GM23248 (cell line): Measurements from ENCODE around the gene KRT9. TPM values are rescaled to one million over a fixed set of nuclear protein-coding genes. Genes with fewer than 3 reads are reported as not detected.

Experiments used
- DNase-seq: peaks from one replicate; pipeline ENCODE4 v3.0.0-alpha.2; 2015
- H2AFZ ChIP-seq: fragments of 200-600 bp; sonication (generic); 2 replicates; pipeline ENCODE4 v1.6.1; 2016; ENCODE audit warnings: antibody characterized with exemption
- H3F3A ChIP-seq: fragments of 200-600 bp; sonication (generic); 2 replicates; pipeline ENCODE4 v1.6.1; 2016; ENCODE audit warnings: mild to moderate bottlenecking, antibody characterized with exemption, mixed run types; ENCODE audit not compliant: insufficient read depth
- H3K27ac ChIP-seq: fragments of 200-600 bp; sonication (generic); 2 replicates; pipeline ENCODE4 v1.5.1; 2016; ENCODE audit warnings: mild to moderate bottlenecking
- H3K27me3 ChIP-seq: fragments of 200-600 bp; sonication (generic); replicated peaks from 2 replicates; pipeline ENCODE4 v1.6.1; 2016; ENCODE audit warnings: mild to moderate bottlenecking; ENCODE audit not compliant: insufficient read depth
- H3K36me3 ChIP-seq: fragments of 200-600 bp; sonication (generic); 2 replicates; pipeline ENCODE4 v1.6.1; 2016; ENCODE audit warnings: low read depth, mild to moderate bottlenecking
- H3K4me1 ChIP-seq: fragments of 200-600 bp; sonication (generic); 2 replicates; pipeline ENCODE4 v1.6.1; 2016; ENCODE audit warnings: mild to moderate bottlenecking; ENCODE audit not compliant: insufficient read depth
- H3K4me2 ChIP-seq: fragments of 200-600 bp; sonication (generic); one replicate; pipeline ENCODE4 v1.6.1; 2016; ENCODE audit warnings: mild to moderate bottlenecking; ENCODE audit not compliant: unreplicated experiment
- H3K4me3 ChIP-seq: fragments of 200-600 bp; sonication (generic); 2 replicates; pipeline ENCODE4 v1.5.1; 2016; ENCODE audit warnings: mild to moderate bottlenecking
- H3K79me2 ChIP-seq: fragments of 200-600 bp; sonication (generic); 2 replicates; pipeline ENCODE4 v1.6.1; 2016; ENCODE audit warnings: mild to moderate bottlenecking; ENCODE audit not compliant: insufficient read depth
- H3K9ac ChIP-seq: fragments of 200-600 bp; sonication (generic); 2 replicates; pipeline ENCODE4 v1.6.1; 2016; ENCODE audit warnings: mild to moderate bottlenecking
- H3K9me2 ChIP-seq: fragments of 200-600 bp; sonication (generic); 2 replicates; pipeline ENCODE4 v1.6.1; 2016; ENCODE audit warnings: mixed run types, mild to moderate bottlenecking, moderate library complexity; ENCODE audit not compliant: insufficient read depth
- H3K9me3 ChIP-seq: fragments of 200-600 bp; sonication (generic); one replicate; pipeline ENCODE4 v1.6.1; 2017; ENCODE audit warnings: low read depth
- H4K20me1 ChIP-seq: fragments of 200-600 bp; sonication (generic); 2 replicates; pipeline ENCODE4 v1.6.0; 2016; ENCODE audit not compliant: insufficient read depth
- EZH2 ChIP-seq: fragments of 200-600 bp; sonication (generic); IDR thresholded peaks from 2 replicates; pipeline ENCODE4 v1.6.1; 2018; ENCODE audit warnings: antibody characterized with exemption, mild to moderate bottlenecking; ENCODE audit not compliant: insufficient read depth, poor library complexity, severe bottlenecking
- EZH2phosphoT487 ChIP-seq: fragments of 200-600 bp; sonication (generic); IDR thresholded peaks from 2 replicates; pipeline ENCODE4 v1.6.1; 2018; ENCODE audit warnings: antibody characterized with exemption, moderate library complexity, mild to moderate bottlenecking, low read depth; ENCODE audit not compliant: insufficient read depth
- WGBS, 2 experiments: methylation state at CpG; one replicate each; pipeline ENCODE4 v1.1.6; 2015 to 2017; ENCODE audit warnings: low lambda C conversion rate in 2 of 2, low coverage in 1 of 2; ENCODE audit errors: missing lambda C conversion rate in 2 of 2; 5-methylcytosine and 5-hydroxymethylcytosine counted together
- in situ Hi-C: fragments of 300-500 bp; cut with MboI; formaldehyde crosslinking; loops from 2 replicates; pipeline ENCODE4 v1.15.0; 2020
- polyA plus RNA-seq: library from polyadenylated mRNA; unstranded; fragments of >200 nt; fragmentation: Nextera tagmentation; extraction: Ambion mirVana; gene quantifications from 2 replicates; pipeline ENCODE4 v1.2.1, GENCODE V29; 2016
- total RNA-seq: library from RNA; depleted of rRNA; stranded (reverse); fragments of >200 nt; shearing (Covaris generic); gene quantifications from 2 replicates; pipeline ENCODE4 v1.2.3, GENCODE V29; 2014

The KRT9 gene
- total and polyA plus RNA-seq, 2 experiments from 2014 or later, result not detected

DNA sequence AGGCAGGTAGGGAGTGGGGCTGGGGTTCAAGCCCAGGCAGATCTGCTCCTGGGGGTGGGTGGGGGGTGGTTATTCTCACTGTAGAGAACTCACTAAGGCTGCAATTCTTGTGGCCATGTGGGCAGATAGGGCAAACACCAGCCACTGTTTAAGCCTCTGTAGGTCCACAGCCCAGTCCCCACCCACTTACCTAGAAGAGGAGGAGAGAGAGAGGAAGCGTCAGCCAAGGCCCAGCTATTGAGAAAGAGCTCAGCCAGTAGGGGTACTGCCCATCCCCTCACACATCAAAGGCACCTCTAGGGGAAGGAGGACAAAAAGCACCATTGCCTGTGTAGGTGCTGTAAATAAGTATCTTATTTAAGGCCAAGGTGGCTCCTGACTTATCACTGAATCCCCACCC is 27.8 kb upstream of the KRT9 start:
- in situ Hi-C loops, result no loop called here

DNA sequence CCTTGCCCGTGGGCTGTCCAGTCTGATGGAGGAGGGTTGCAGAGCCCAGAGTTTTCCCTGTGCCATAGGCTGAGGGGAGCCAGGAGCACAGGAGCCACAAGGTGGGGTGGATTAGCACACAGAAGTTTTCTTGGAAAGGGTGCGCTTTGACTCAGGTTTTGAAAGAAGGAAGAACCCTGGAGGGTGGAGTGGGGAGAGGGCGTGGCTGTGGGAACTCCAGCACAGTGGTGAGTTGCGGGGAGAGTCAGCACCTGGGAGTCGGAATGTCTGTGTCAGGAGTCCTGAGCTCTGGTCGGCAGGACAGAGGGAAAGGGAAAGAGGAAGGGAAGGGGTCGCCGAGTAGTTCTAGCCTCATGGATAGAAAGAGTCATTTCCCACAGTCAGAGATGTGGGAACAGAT is 23.7 kb upstream of the KRT9 start:
- no peaks in the 10 kb centered on the region for H3K4me1 ChIP-seq

More for the DNA sequence above, 27.8 kb upstream of the KRT9 start:
- Histone ChIP-seq H3K4me2 (no peak overlapping the region), H3K4me1 (no peaks in the 10 kb centered on the region), H4K20me1 (no peaks in the 10 kb centered on the region), H3F3A (no peaks in the 10 kb centered on the region), H3K79me2 (no peaks in the 10 kb centered on the region), H3K9me3 (no peaks in the 10 kb centered on the region), H2AFZ (no peak overlapping the region), H3K27me3 (peaks cover 34% of the 10 kb centered on the region), H3K9me2 (no peaks in the 10 kb centered on the region), H3K36me3 (no peaks in the 10 kb centered on the region), H3K4me3 (no peak overlapping the region), H3K27ac (no peak overlapping the region), H3K9ac (no peak overlapping the region)
- TF ChIP-seq EZH2, result no peak
- TF ChIP-seq EZH2phosphoT487, result no peak
- no peak for DNase-seq
- 84 to 100% methylated on average over 1 of the region's 1 CpG for WGBS, 2 experiments

DNA sequence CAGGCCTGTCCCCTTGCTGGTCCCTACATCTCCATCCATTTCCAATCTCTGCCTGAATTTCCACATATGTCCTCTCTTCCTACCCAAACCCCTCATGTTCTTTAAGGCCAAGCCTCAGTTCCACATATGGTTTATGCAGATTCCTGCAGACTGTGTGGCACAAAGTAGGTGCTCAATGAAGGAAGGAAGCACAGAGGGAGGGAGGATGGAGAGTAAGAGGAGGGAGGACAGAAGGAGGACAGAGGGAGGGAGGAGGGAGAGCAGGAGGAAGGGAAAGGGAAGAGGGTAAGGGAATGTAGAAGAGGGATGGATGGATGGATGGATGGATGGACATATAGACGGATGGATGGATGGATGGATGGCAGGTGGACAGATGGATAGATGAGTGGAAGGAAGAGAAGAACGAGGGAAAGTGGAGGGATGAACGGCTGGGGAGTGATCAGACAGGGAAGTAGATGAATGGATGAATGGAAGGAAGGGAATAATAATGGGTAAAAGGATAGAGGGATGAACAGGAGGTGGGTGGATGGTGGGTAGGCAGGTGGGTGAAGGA is 22.6 kb upstream of the KRT9 start:
- DNase-seq, result no peak
- Histone ChIP-seq H3K27ac (no peak overlapping the region), H3K27me3 (peaks cover 30% of the 10 kb centered on the region; the same call in 1 of the 2 replicates), H3K36me3 (no peaks in the 10 kb centered on the region), H2AFZ (no peak overlapping the region), H4K20me1 (no peaks in the 10 kb centered on the region), H3K79me2 (no peaks in the 10 kb centered on the region), H3K9ac (no peak overlapping the region), H3K9me2 (no peaks in the 10 kb centered on the region), H3F3A (no peaks in the 10 kb centered on the region), H3K4me1 (no peaks in the 10 kb centered on the region), H3K4me3 (no peak overlapping the region), H3K9me3 (no peaks in the 10 kb centered on the region), H3K4me2 (no peak overlapping the region)
- TF ChIP-seq EZH2 (no peak), EZH2phosphoT487 (no peak)
- in situ Hi-C loops, result no loop called here
- 51 to 52% methylated on average over 3 of the region's 3 CpGs for WGBS, 2 experiments

More for the DNA sequence above, 23.7 kb upstream of the KRT9 start:
- Histone ChIP-seq H3K36me3 (no peaks in the 10 kb centered on the region), H3K27me3 (peaks cover 29% of the 10 kb centered on the region; the same call in 1 of the 2 replicates), H2AFZ (no peak overlapping the region), H3K4me2 (no peak overlapping the region), H3F3A (no peaks in the 10 kb centered on the region), H3K9me2 (no peaks in the 10 kb centered on the region), H4K20me1 (no peaks in the 10 kb centered on the region), H3K4me3 (no peak overlapping the region), H3K9me3 (no peaks in the 10 kb centered on the region), H3K79me2 (no peaks in the 10 kb centered on the region), H3K27ac (no peak overlapping the region), H3K9ac (no peak overlapping the region)
- TF ChIP-seq EZH2, result no peak
- TF ChIP-seq EZH2phosphoT487, result no peak
- no peak for DNase-seq
- in situ Hi-C loops, result no loop called here
- 70% methylated on average over 8 of the region's 8 CpGs for WGBS, 2 experiments

DNA sequence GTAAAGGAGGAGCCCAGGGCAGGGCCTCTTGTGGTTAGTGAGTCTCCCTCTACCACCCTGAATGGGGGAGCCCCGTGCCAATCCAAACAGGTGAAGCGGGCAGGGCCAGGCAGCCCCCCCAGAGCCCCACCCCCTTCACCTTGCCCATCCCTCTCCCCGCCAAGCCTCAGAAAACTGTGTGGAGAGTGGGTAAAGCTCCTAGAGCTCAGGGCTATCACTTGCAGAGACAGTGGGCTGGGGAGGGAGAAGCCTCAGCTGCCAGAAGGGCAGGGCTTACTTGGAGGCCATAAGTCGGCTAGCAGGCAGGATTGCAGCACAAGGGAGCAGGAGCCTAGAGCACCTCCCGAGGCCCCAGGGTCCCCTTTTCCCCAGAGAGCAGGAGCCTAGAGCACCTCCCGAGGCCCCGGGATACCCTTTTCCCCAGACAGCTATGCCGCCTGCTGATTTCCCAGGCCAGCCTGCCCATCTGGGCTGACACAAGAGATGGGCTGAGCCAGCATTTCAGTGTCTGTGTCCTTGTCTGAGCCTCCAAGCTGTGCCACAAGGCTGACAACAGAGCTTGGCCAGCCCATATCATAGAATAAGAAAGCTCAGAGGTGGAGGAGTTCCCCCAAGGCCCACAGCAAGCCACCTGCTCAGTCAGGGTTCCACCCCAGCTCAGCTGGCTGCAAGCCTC is 21.6 kb upstream of the KRT9 start:
- Histone ChIP-seq H3K4me2 (no peak overlapping the region), H3F3A (no peaks in the 10 kb centered on the region), H3K9me3 (no peaks in the 10 kb centered on the region), H3K4me1 (no peaks in the 10 kb centered on the region), H3K4me3 (no peak overlapping the region), H3K79me2 (no peaks in the 10 kb centered on the region), H4K20me1 (no peaks in the 10 kb centered on the region), H2AFZ (no peak overlapping the region), H3K36me3 (no peaks in the 10 kb centered on the region), H3K9ac (no peak overlapping the region), H3K9me2 (no peaks in the 10 kb centered on the region), H3K27me3 (peaks cover 35% of the 10 kb centered on the region; the same call in 1 of the 2 replicates), H3K27ac (no peak overlapping the region)
- TF ChIP-seq EZH2phosphoT487, result no peak
- TF ChIP-seq EZH2, result no peak
- in situ Hi-C loops, result no loop called here
- DNase-seq, result no peak
- 45% methylated on average over 6 to 8 of the region's 8 CpGs for WGBS, 2 experiments
